ENCODE measurements around the gene PSMA7. TPM values are rescaled to one million over a fixed set of nuclear protein-coding genes. Genes with fewer than 3 reads are reported as not detected.

PSMA7 gene
- total and polyA plus RNA-seq, 4 experiments from 2014 or later: 182 to 598 (median 313) TPM

DNA sequence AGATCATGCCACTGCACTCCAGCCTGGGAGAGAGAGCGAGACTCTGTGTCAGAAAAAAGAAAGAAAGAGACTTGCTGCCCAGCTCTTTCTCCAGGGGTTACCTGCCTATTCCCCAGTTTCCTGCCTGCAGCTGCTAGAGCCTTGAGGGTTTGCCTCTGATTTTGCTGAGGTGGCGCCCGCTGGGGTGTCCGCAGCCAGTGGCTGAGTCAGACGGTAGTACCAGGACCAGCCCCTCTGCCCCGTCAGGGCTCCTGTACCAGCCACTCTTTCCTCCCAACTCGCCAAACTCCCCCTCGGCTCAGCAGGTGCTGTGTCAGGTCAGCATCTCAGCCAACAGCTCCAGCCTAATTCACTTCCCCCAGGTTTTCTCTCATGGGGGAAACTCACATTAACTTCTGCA is 28.3 kb downstream of the PSMA7 start:
- Histone ChIP-seq H3K4me1 (ENCODE audit: insufficient read depth, low read length) (peaks cover 29% of the 10 kb centered on the region), H3K27me3 (ENCODE audit: insufficient read depth, low read length) (no peaks in the 10 kb centered on the region), H3K27ac (ENCODE audit: low read depth, low read length) (no peak overlapping the region), H3K9me3 (ENCODE audit: control insufficient read depth in 1 of 2, low read length in 2 of 2) (peaks cover 0 to 30% of the 10 kb centered on the region in 2 donors), H3K4me3 (ENCODE audit: low read length in 2 of 2) (no peak overlapping the region), H3K36me3 (ENCODE audit: insufficient read depth, low read length) (no peaks in the 10 kb centered on the region)
- peak overlapping the region in 1 of 7 donors; percentile 75 for H3K27ac Mint-ChIP-seq
- H3K4me1 Mint-ChIP-seq: peaks cover 14 to 36% (median 23%) of the 10 kb centered on the region in 4 donors
- no peak overlapping the region for H3K4me3 Mint-ChIP-seq
- peaks cover 0 to 62% (median 37%) of the 10 kb centered on the region in 8 donors for H3K9me3 Mint-ChIP-seq
- H3K36me3 Mint-ChIP-seq: peaks cover 3 to 6% of the 10 kb centered on the region in 2 donors
- CTCF ChIA-PET (ENCODE audit: partially characterized antibody): interaction anchor here (1.4 to 1.8 kb wide), 2 partner anchors 22 to 27 kb away, joined by 3 to 5 read pairs; no protein-coding TSS in a partner anchor
- POLR2A ChIA-PET (ENCODE audit: partially characterized antibody): interaction anchor here (1.5 kb wide), 1 partner anchor 48 kb away, joined by 3 read pairs; no protein-coding TSS in a partner anchor
- H3K27me3 Mint-ChIP-seq: no peaks in the 10 kb centered on the region
- DNase-seq: no peak
- intact Hi-C loops (cut with micrococcal nuclease): no loop called here

DNA sequence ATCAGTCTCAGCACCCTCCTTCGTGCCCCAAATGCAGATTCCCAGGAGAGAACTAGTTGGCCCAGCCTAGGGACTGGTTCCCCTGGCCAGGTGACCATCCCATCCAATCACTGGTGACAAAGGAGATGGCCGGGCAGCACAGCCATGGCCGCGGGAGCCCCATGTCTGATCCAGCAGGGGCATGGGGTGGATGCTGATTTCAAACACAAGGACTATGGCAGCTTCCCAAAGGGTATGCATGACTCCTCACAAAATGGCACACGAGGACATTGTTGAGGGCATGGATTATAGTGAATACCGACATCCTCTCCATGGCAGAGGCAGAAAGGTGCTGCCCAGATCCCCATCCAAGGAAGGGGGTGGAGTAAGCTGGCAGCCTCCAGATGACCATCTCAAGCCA is 30.8 kb downstream of the PSMA7 start:
- Histone ChIP-seq H3K4me1 (ENCODE audit: insufficient read depth, low read length) (peaks cover 9% of the 10 kb centered on the region), H3K4me3 (ENCODE audit: low read length in 2 of 2) (no peak overlapping the region), H3K36me3 (ENCODE audit: insufficient read depth, low read length) (no peaks in the 10 kb centered on the region), H3K9me3 (ENCODE audit: control insufficient read depth in 1 of 2, low read length in 2 of 2) (peaks cover 5 to 49% of the 10 kb centered on the region in 2 donors), H3K27ac (ENCODE audit: low read depth, low read length) (no peak overlapping the region), H3K27me3 (ENCODE audit: insufficient read depth, low read length) (no peaks in the 10 kb centered on the region)
- H3K9me3 Mint-ChIP-seq: peaks cover 0 to 84% (median 61%) of the 10 kb centered on the region in 8 donors
- no peaks in the 10 kb centered on the region for H3K27me3 Mint-ChIP-seq
- no peak overlapping the region for H3K27ac Mint-ChIP-seq
- DNase-seq: no peak
- intact Hi-C loops (cut with micrococcal nuclease): no loop called here
- H3K36me3 Mint-ChIP-seq: peaks cover 16 to 18% of the 10 kb centered on the region in 2 donors
- CTCF ChIA-PET (ENCODE audit: partially characterized antibody): no interaction called here
- H3K4me3 Mint-ChIP-seq: no peak overlapping the region
- peaks cover 4 to 13% (median 7%) of the 10 kb centered on the region in 4 donors for H3K4me1 Mint-ChIP-seq
- POLR2A ChIA-PET (ENCODE audit: partially characterized antibody): interaction anchor here (0.9 kb wide), 1 partner anchor 46 kb away, joined by 5 read pairs; the partner anchor contains the start of gene TAF4

DNA sequence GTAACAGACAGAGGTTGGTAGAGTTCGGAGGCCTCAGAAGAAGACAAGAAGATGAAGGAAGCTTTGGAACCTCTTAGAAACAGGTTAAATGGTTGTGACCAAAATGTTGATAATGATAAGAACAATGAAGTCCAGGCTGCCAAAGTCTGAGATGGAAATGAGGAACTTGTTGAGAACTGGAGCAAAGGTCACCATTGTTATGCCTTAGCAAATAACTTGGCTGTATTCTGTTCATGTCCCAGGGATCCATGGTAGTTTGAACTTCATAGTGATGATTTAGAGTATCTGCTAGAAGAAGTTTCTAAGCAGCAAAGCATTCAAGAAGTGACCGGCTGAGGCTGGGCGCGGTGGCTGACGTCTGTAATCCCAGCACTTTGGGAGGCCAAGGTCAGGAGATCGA is 32.0 kb downstream of the PSMA7 start:
- H3K9me3 Mint-ChIP-seq: peaks cover 0 to 92% (median 71%) of the 10 kb centered on the region in 8 donors
- H3K27ac Mint-ChIP-seq: no peak overlapping the region
- peaks cover 0 to 4% (median under 1%) of the 10 kb centered on the region in 4 donors for H3K4me1 Mint-ChIP-seq
- Histone ChIP-seq H3K36me3 (ENCODE audit: insufficient read depth, low read length) (no peaks in the 10 kb centered on the region), H3K4me1 (ENCODE audit: insufficient read depth, low read length) (no peaks in the 10 kb centered on the region), H3K27ac (ENCODE audit: low read depth, low read length) (no peak overlapping the region), H3K9me3 (ENCODE audit: control insufficient read depth in 1 of 2, low read length in 2 of 2) (peaks cover 5 to 58% of the 10 kb centered on the region in 2 donors), H3K27me3 (ENCODE audit: insufficient read depth, low read length) (no peaks in the 10 kb centered on the region), H3K4me3 (ENCODE audit: low read length in 2 of 2) (no peak overlapping the region)
- POLR2A ChIA-PET (ENCODE audit: partially characterized antibody): interaction anchor here (1.0 kb wide), 1 partner anchor 10 kb away, joined by 3 read pairs; no protein-coding TSS in a partner anchor
- no peak for DNase-seq
- no peaks in the 10 kb centered on the region for H3K27me3 Mint-ChIP-seq
- peaks cover 20 to 24% of the 10 kb centered on the region in 2 donors for H3K36me3 Mint-ChIP-seq
- intact Hi-C loops (cut with micrococcal nuclease): no loop called here
- no peak overlapping the region for H3K4me3 Mint-ChIP-seq
- CTCF ChIA-PET (ENCODE audit: partially characterized antibody): no interaction called here

- H3K4me3 Mint-ChIP-seq: peak overlapping the region in 1 of 8 donors; percentile 32
- peaks cover 3 to 6% of the 10 kb centered on the region in 2 donors for H3K27me3 Mint-ChIP-seq
- Histone ChIP-seq H3K36me3 (ENCODE audit: insufficient read depth, low read length) (no peaks in the 10 kb centered on the region), H3K27me3 (ENCODE audit: insufficient read depth, low read length) (no peaks in the 10 kb centered on the region), H3K4me3 (ENCODE audit: low read length in 2 of 2) (no peak overlapping the region), H3K9me3 (ENCODE audit: control insufficient read depth in 1 of 2, low read length in 2 of 2) (peaks cover 5 to 35% of the 10 kb centered on the region in 2 donors), H3K4me1 (ENCODE audit: insufficient read depth, low read length) (no peaks in the 10 kb centered on the region), H3K27ac (ENCODE audit: low read depth, low read length) (no peak overlapping the region)
- peaks cover 0 to 2% (median 0%) of the 10 kb centered on the region in 4 donors for H3K4me1 Mint-ChIP-seq
- CTCF ChIA-PET (ENCODE audit: partially characterized antibody): no interaction called here
- no peak for DNase-seq
- H3K27ac Mint-ChIP-seq: no peak overlapping the region
- peaks cover 0 to 97% (median 79%) of the 10 kb centered on the region in 8 donors for H3K9me3 Mint-ChIP-seq
- POLR2A ChIA-PET (ENCODE audit: partially characterized antibody): interaction anchor here (0.7 kb wide), 1 partner anchor 16 kb away, joined by 3 read pairs; no protein-coding TSS in a partner anchor
- H3K36me3 Mint-ChIP-seq: peaks cover 35 to 46% of the 10 kb centered on the region in 2 donors
- intact Hi-C loops (cut with micrococcal nuclease): no loop called here
Observed at GRCh38 chr20:62105592-62105991, 37.6 kb downstream of the PSMA7 start.

DNA sequence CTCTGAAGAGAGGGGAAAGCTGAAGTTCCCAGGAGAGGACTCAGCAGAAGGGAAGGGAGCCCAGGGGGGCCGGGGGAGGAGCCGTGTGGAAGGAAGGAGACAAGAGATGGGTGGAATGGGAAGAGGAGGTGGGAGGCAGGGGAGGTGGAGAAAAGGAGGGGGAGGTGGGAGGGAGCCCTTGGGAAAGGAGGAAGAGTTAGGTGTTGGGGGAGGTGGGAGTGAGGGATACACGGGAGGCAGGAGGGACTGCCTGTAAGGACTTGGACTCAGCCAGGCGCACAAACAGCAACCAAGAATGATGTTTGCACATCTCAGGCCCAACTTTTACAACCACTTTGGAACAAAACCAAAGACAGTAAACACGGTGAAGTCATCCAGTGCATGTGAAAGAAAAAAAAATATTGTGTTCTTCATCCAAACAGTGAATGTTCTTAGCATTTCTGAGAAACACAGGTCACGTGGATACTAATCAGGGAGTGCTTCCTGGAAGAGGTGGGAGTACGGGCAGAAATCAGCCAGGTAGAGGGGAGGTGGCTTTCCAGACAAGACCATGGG is 38.3 kb downstream of the PSMA7 start:
- peaks cover 3 to 6% of the 10 kb centered on the region in 2 donors for H3K27me3 Mint-ChIP-seq
- no peak overlapping the region for H3K4me3 ChIP-seq (ENCODE audit: low read length in 2 of 2)
- peaks cover 0 to 99% (median 77%) of the 10 kb centered on the region in 8 donors for H3K9me3 Mint-ChIP-seq
- H3K4me1 Mint-ChIP-seq: peaks cover 0 to 2% (median 0%) of the 10 kb centered on the region in 4 donors
- peaks cover 5 to 31% of the 10 kb centered on the region in 2 donors for H3K9me3 ChIP-seq (ENCODE audit: control insufficient read depth in 1 of 2, low read length in 2 of 2)
- H3K4me3 Mint-ChIP-seq: no peak overlapping the region
- no peaks in the 10 kb centered on the region for H3K27me3 ChIP-seq (ENCODE audit: insufficient read depth, low read length)
- no peaks in the 10 kb centered on the region for H3K4me1 ChIP-seq (ENCODE audit: insufficient read depth, low read length)
- H3K36me3 Mint-ChIP-seq: peaks cover 35 to 41% of the 10 kb centered on the region in 2 donors
- DNase-seq: no peak
- intact Hi-C loops (cut with micrococcal nuclease): no loop called here
- H3K27ac ChIP-seq (ENCODE audit: low read depth, low read length): no peak overlapping the region
- CTCF ChIA-PET (ENCODE audit: partially characterized antibody): no interaction called here
- POLR2A ChIA-PET (ENCODE audit: partially characterized antibody): no interaction called here
- peak overlapping the region in 1 of 7 donors; percentile 35 for H3K27ac Mint-ChIP-seq
- H3K36me3 ChIP-seq (ENCODE audit: insufficient read depth, low read length): no peaks in the 10 kb centered on the region

- Mint-ChIP-seq H3K4me1 (peaks cover 0 to 2% (median 0%) of the 10 kb centered on the region in 4 donors), H3K4me3 (no peak overlapping the region), H3K27ac (no peak overlapping the region), H3K36me3 (peaks cover 33 to 41% of the 10 kb centered on the region in 2 donors), H3K27me3 (peaks cover 3 to 6% of the 10 kb centered on the region in 2 donors), H3K9me3 (peaks cover 0 to 99% (median 76%) of the 10 kb centered on the region in 8 donors)
- Histone ChIP-seq H3K27me3 (ENCODE audit: insufficient read depth, low read length) (no peaks in the 10 kb centered on the region), H3K4me3 (ENCODE audit: low read length in 2 of 2) (no peak overlapping the region), H3K9me3 (ENCODE audit: control insufficient read depth in 1 of 2, low read length in 2 of 2) (peaks cover 5 to 28% of the 10 kb centered on the region in 2 donors), H3K27ac (ENCODE audit: low read depth, low read length) (no peak overlapping the region), H3K36me3 (ENCODE audit: insufficient read depth, low read length) (no peaks in the 10 kb centered on the region), H3K4me1 (ENCODE audit: insufficient read depth, low read length) (no peaks in the 10 kb centered on the region)
- intact Hi-C loops (cut with micrococcal nuclease): no loop called here
- POLR2A ChIA-PET (ENCODE audit: partially characterized antibody): no interaction called here
- DNase-seq: no peak
- CTCF ChIA-PET (ENCODE audit: partially characterized antibody): no interaction called here
Observed at GRCh38 chr20:62104234-62104789, 38.9 kb downstream of the PSMA7 start.

- peaks cover 0 to 97% (median 71%) of the 10 kb centered on the region in 8 donors for H3K9me3 Mint-ChIP-seq
- H3K36me3 ChIP-seq (ENCODE audit: insufficient read depth, low read length): no peaks in the 10 kb centered on the region
- no peaks in the 10 kb centered on the region for H3K4me1 ChIP-seq (ENCODE audit: insufficient read depth, low read length)
- intact Hi-C loops (cut with micrococcal nuclease): no loop called here
- H3K27me3 ChIP-seq (ENCODE audit: insufficient read depth, low read length): no peaks in the 10 kb centered on the region
- peaks cover 3 to 6% of the 10 kb centered on the region in 2 donors for H3K27me3 Mint-ChIP-seq
- DNase-seq: no peak
- H3K9me3 ChIP-seq (ENCODE audit: control insufficient read depth in 1 of 2, low read length in 2 of 2): peaks cover 5 to 21% of the 10 kb centered on the region in 2 donors
- H3K4me3 ChIP-seq (ENCODE audit: low read length in 2 of 2): no peak overlapping the region
- H3K27ac ChIP-seq (ENCODE audit: low read depth, low read length): no peak overlapping the region
- H3K36me3 Mint-ChIP-seq: peaks cover 28 to 36% of the 10 kb centered on the region in 2 donors
- ChIA-PET CTCF (ENCODE audit: partially characterized antibody) (no interaction called here), POLR2A (ENCODE audit: partially characterized antibody) (no interaction called here)
- peaks cover 0 to 2% (median 0%) of the 10 kb centered on the region in 4 donors for H3K4me1 Mint-ChIP-seq
- H3K27ac Mint-ChIP-seq: no peak overlapping the region
- no peak overlapping the region for H3K4me3 Mint-ChIP-seq
Observed at GRCh38 chr20:62103508-62104233, 39.5 kb downstream of the PSMA7 start.
